Pulmonary artery endothelial cell (primary cell): Measurements from ENCODE around the gene EMP2. TPM values are rescaled to one million over a fixed set of nuclear protein-coding genes. Genes with fewer than 3 reads are reported as not detected.
"Not testable (repeated sequence)": the region's sequence is repeated elsewhere in the genome, so short reads cannot be mapped to it uniquely, and the experiment has no call there.

Experiments
- DNase-seq: peaks from one replicate; pipeline ENCODE4 v3.0.0-alpha.2; 2011; ENCODE audit warnings: low read depth, low spot score
- total RNA-seq: library from RNA; depleted of rRNA; stranded (reverse); fragments of >200 nt; gene quantifications from 2 replicates; pipeline ENCODE4 v1.2.3, GENCODE V29; 2014

Gene EMP2
- total RNA-seq, 1 donor from 2014 or later: 19.8 TPM

DNA sequence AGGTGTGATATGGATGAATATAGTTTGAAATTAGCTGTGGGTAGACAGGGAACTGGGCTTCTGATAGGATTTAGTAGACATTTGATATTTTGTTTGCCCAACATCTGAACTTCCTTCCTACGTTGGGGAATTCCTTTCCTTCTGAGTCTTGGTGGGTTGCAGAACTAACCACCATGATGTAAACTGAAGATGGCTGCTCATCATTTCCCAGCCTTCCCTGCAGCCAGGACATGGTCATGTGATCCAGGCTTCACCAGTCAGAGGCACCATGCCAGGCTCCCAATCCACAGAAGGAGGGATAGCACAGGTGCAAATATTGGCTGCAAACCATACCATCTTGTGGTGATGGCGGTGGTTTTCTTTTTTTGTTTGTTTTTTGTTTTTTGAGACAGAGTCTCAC is 57.4 kb downstream of the EMP2 start:
- no peak for DNase-seq

DNA sequence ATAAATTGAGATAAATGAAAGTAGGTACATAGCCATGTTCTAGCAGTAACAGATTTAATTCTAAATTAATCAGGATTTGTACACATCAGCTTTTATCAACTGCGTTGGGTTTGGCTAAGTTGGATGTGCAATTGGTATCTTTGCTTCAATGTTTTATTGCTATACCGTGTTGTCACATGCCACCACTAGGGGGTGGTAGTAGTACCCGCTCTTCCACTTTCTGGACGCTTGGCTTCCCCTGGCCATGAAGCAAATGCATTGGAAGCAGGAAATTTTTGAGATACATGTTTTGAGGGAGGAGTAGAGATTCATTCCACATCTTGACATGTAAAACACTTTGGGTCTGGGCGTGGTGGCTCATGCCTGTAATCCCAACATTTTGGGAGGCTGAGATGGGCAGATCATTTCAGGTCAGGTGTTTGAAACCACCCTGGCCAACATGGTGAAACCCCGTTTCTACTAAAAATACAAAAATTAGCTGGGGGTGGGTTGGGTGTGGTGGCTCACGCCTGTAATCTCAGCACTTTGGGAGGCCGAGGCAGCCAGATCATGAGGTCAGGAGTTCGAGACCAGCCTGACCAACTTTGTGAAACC is 58.6 kb downstream of the EMP2 start:
- no peak for DNase-seq

DNA sequence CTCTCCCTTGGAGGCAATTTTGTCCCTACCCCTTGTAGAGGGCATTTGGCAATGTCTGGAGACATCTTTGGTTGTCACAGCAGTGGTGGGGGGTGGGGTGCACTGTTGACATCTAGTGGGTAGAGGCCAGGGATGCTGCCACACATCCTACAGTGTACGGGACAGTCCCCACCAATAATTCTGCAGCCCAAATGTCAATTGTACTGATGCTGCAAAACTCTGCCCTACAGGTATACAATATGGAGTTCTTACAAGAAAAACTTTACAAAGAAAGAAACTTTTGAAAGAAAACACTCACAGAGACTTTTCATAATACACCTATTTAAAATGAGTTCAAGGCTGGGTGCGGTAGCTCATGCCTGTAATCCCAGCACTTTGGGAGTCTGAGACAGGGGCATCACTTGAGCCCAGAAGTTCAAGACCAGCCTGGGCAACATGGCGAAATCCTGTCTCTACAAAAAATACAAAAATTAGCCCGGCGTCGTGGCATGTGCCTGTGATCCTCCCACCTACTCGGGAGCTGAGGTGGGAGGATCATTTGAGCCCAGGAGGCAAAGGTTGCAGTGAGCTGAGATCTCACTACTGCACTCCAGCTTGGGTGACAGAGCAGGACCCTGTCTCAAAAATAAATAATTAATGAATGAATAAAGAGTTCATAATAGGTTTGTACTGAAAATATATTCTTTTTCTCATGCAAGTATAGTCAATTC is 59.4 kb downstream of the EMP2 start:
- DNase-seq: no peak

DNA sequence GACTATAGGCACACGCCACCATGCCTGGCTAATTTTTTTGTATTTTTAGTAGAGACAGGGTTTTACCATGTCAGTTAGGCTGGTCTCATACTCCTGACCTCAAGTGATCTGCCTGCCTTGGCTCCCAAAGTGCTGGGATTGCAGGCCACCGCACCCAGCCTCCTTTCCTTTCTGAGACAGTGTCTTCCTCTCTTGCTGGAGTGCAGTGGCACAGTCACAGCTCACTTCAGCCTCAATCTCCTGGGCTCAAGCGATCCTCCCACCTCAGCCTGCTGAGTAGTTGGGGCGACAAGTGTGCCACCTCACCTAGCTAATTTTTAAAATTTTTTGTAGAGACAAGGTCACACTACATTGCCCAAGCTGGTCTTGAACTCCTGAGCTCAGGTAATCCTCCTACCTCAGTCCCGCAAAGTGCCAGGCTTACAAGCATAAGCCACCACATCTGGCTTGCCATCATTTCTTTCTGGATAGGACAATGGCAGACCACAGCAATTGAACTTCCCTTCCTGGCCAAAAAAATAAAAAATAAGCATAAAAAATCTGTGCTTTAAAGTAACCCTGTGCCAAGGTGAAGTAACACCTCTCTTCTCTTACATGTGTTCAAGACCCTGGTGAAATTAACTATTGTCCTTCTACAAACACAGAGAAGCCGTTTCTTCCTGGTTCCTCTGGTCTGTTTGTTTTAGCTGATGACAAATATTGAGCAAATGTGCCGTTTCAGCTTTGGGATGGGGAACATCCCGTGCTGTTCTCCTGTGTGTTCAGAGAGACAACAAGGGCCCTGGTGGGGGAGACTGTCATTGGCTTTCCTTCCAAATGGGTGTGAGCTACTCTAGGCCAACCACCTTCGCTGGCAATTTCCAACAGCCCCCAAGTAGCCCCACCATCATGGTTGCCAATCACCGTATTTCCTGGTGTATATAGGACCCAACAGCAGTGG is 60.2 kb downstream of the EMP2 start:
- DNase-seq: no peak

DNA sequence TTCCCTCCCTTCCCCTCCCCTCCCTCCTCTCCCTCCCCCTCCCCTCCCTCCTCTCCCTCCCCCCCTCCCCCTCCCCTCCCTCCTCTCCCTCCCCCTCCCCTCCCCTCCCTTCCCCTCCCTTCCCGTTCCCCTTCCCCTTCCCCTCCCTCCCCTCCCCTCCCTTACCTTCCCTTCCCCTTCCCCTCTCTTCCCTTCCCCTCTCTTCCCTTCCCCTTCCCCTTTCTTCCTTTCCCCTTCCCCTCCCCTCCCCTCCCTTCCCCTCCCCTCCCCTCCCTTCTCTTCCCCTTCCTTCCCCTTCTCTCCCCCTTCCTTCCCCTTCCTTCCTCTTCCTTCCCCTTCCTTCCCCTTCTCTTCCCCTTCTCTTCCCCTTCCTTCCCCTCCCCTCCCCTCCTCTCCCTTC is 61.1 kb downstream of the EMP2 start:
- DNase-seq: no peak

- no peak for DNase-seq
Observed at GRCh38 chr16:10518479-10519041, 61.8 kb downstream of the EMP2 start.

GRCh38 chr16:10517868-10518267 is 62.5 kb downstream of the EMP2 start:
- no peak for DNase-seq

DNA sequence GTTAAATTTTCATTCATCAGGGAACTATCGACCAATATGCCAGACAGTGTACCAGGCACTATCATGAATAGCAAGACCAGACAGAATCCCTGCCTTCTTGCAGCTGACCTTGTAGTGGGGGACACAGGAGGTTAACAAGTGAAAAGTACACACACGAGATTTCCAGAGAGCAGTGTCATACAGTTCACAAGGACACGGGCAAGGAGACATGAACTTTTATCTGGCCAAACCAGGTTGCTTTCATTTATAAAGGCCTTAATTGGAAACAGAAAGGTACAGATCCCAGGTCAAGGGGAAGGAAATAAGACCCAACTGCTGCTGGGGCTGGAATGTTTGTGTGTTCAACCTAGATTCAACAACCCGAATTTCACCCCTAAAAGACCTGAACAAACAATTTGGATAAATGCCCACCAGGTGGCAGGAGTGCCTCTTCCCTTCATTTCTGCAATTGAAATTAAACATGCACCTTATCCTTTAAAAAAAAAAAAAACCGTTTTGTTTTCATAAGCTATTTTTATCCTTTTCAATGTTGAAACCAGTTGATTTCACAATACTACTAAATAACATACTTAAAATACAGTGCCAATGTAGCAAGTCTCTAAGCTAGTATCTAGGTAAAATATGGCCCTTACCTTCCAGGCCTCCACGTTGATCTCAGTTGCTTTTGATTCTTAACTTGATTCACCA is 65.9 kb downstream of the EMP2 start:
- DNase-seq: no peak

GRCh38 chr16:10511829-10512228 is 68.6 kb downstream of the EMP2 start:
- no peak for DNase-seq

GRCh38 chr16:10510279-10510678 is 70.1 kb downstream of the EMP2 start:
- DNase-seq: no peak

GRCh38 chr16:10509534-10510025 is 70.8 kb downstream of the EMP2 start:
- DNase-seq: peak; percentile 39

DNA sequence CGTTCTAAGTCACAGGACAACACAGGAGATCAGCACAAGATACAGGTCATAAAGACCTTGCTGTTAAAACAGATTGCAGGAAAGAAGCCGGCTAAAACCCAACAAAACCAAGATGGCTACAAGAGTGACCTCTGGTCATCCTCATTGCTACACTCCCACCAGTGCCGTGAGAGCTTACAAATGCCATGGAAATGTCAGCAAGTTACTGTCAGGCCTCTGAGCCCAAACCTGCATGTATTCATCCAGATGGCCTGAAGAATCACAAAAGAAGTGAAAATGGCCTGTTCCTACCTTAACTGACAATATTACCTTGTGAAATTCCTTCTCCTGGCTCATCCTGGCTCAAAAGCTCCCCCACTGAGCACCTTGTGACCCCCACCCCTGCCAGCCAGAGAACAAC is 75.1 kb downstream of the EMP2 start:
- DNase-seq: not testable (repeated sequence)

DNA sequence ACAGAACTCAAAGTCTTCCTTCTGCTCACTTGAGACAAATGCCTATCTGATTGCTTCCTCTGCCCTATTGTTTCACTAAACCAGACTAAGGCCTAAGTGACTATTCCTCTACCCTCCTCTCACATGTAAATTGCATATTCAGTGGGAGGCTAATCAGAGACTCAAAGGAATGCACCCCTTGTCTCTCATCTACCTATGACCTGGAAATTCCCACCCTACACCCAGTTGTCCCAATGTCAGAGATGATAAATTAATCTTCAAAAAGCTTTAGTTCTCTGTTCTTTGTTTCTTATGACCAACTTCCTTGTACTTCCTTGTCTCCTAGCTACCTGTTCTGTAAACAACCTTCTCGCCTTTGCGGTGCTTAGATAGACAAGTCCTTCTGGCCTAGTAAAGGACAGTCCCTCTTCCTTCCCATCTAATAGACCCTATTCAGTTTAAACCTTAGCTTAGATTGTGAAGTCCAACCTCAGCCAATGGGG is 76.0 kb downstream of the EMP2 start:
- no peak for DNase-seq

DNA sequence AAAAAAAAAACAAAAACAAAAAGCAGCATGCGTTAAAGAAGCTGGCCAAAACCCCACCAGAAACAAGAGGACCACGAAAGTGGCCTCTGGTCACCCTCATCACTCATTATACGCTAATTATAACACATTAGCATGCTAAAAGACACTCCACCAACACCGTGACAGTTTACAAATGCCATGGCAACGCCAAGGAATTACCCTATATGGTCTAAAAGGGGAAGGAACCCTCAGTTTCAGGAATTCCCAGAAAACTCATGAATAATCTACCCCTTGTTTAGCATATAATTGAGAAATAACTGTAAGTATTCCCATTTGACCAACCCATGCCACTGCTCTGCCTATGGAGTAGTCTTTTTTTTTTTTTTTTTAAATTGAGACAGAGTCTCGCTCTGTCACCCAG is 77.6 kb downstream of the EMP2 start:
- no peak for DNase-seq

GRCh38 chr16:10501016-10501607 is 79.3 kb downstream of the EMP2 start:
- no peak for DNase-seq

DNA sequence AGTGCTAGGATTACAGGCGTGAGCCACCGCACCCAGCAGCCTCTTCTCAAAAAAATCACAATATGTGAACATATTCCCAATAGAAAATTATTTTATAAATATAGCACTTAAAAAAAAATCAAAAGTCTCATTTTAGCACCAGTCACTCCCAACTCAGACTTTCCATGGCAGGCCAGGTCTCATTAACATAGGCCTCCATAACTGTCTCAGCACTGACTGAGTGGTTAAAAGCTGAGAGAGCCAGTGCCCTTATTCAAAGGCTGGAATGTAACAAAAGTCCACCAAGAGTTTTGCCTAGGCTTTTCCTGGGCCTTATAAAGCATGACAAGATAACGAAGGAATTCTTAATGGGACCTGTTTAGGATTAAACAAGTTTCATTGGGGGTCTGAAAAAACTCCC is 79.8 kb downstream of the EMP2 start:
- DNase-seq: no peak

- no peak for DNase-seq
Observed at GRCh38 chr16:10497132-10498101, 83.0 kb downstream of the EMP2 start.

GRCh38 chr16:10495031-10495345 is 85.4 kb downstream of the EMP2 start:
- DNase-seq: no peak

DNA sequence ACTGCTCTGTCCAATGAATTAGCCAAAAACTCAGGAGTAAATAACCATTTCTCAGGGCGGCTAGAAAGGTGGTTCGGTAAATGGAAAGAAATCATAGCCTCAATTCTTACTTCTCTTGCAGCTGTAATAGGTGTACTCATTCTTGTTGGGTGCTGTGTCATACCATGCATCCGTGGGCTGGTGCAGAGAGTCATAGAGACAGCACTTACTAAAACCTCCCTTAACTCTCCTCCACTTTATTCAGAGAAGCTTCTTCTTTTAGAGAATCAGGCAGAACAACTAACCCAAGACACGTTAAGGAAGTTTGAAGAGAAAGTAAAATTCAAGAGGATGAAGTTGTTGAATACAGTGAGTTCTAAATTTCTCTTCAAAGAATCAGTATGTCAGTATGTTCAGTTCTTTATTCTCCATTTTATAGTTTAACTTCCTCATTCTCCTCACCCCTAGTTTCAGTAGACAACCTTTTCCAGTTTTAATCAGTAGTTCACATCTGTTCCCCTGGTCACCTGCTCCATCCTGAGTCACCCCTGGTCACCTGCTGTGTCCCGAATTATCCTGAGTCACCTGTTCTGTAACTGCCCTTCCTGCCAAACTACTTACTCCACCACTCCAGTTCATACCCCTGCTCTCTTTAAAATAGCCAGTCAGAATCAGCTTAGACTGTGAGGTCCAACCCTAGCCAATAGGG is 85.9 kb downstream of the EMP2 start:
- no peak for DNase-seq
